ENCODE results near the gene CRLF2. TPM values are rescaled to one million over a fixed set of nuclear protein-coding genes. Genes with fewer than 3 reads are reported as not detected.

The CRLF2 gene
- total and polyA plus RNA-seq, 10 of the 15 experiments (the other 5 are each of a cell fraction or from before 2014, with no cell fraction given) = 2.7 to 7.2 (median 4.5) TPM

GRCh38 chrX:1215123-1215823 lies 2.8 kb upstream of the CRLF2 start:
- intact Hi-C loops (cut with micrococcal nuclease; ENCODE audit: unreplicated experiment) = no loop called here
- ATAC-seq (peak; percentile 61), DNase-seq (ENCODE audit: low read depth, low spot score) (no peak), FAIRE-seq (no peak)
- Histone ChIP-seq H3K4me1 (ENCODE audit: control insufficient read depth, insufficient read depth, low read length) (peaks cover 11% of the 10 kb centered on the region), H4K20me1 (ENCODE audit: control insufficient read depth, insufficient read depth) (no peaks in the 10 kb centered on the region), H3K27ac (ENCODE audit: control insufficient read depth, insufficient read depth) (peak overlapping the region; percentile 11; the same call in 1 of the 2 replicates), H2AFZ (ENCODE audit: control insufficient read depth, low read depth, low read length) (no peak overlapping the region), H3K9me3 (replicated peaks; ENCODE audit: control insufficient read depth, insufficient read depth, low read length) (no peaks in the 10 kb centered on the region; the same call in 2 of the 3 replicates), H3K27me3 (replicated peaks in 1 of 2; ENCODE audit: control insufficient read depth in 2 of 2, insufficient read depth in 2 of 2, low read length in 1 of 2) (no peaks in the 10 kb centered on the region), H3K4me3 (no peak overlapping the region), H3K79me2 (ENCODE audit: control insufficient read depth, insufficient read depth, low read length) (no peaks in the 10 kb centered on the region), H3K9ac (ENCODE audit: control insufficient read depth, insufficient read depth, low read length) (no peak overlapping the region), H3K4me2 (ENCODE audit: control insufficient read depth, insufficient read depth) (peak overlapping the region; percentile 72), H3K36me3 (ENCODE audit: control insufficient read depth in 2 of 2, insufficient read depth in 2 of 2, low read length in 1 of 2) (no peaks in the 10 kb centered on the region)
- ChIA-PET SMC1A (ENCODE audit: uncharacterized antibody, unreplicated experiment) (no interaction called here), RAD21 (ENCODE audit: unreplicated experiment) (no interaction called here), CTCF (no interaction called here), POLR2A (no interaction called here)
- in situ Hi-C loops (cut with MboI) = no loop called here
- 14% methylated on average over 10 of the region's 10 CpGs for WGBS (ENCODE audit: insufficient coverage, insufficient replicate concordance, low lambda C conversion rate, missing lambda C conversion rate)
- no TSS peak for BruUV-seq (replicated peaks)
- TF ChIP-seq NFYB (IDR thresholded peaks at IDR 0.05; ENCODE audit: insufficient read depth, low read depth, low read length) (no peak), SRF (IDR thresholded peaks at IDR 0.05; ENCODE audit: low read depth in 2 of 2, low read length in 2 of 2) (no peak), IRF5 (IDR thresholded peaks at IDR 0.05; ENCODE audit: borderline replicate concordance) (no peak), EP300 (IDR thresholded peaks at IDR 0.05; ENCODE audit: borderline replicate concordance in 1 of 2, control insufficient read depth in 1 of 2, low read depth in 2 of 2, low read length in 2 of 2) (peak; percentile 22 to 44; a peak in 2 of 4 replicates), ZNF687 (IDR thresholded peaks at IDR 0.05) (no peak), ZZZ3 (IDR thresholded peaks at IDR 0.05; ENCODE audit: control insufficient read depth, insufficient read length, low read depth) (no peak), BRCA1 (IDR thresholded peaks at IDR 0.05; ENCODE audit: low read depth, low read length) (no peak), FOXK2 (IDR thresholded peaks at IDR 0.05) (no peak), RCOR1 (conservative IDR thresholded peaks at IDR 0.05; ENCODE audit: low read depth, low read length) (no peak), SPI1 (IDR thresholded peaks at IDR 0.05; ENCODE audit: borderline replicate concordance, insufficient read depth, low read depth, low read length) (peak; percentile 82), SMARCA5 (IDR thresholded peaks at IDR 0.05) (no peak), STAT3 (IDR thresholded peaks at IDR 0.05; ENCODE audit: low read depth, low read length) (no peak), KDM1A (IDR thresholded peaks at IDR 0.05; ENCODE audit: borderline replicate concordance) (no peak), JUND (IDR thresholded peaks at IDR 0.05; ENCODE audit: low read depth, low read length) (no peak), ZBTB33 (IDR thresholded peaks at IDR 0.05) (no peak)
- TF ChIP-seq, protein P1, sequence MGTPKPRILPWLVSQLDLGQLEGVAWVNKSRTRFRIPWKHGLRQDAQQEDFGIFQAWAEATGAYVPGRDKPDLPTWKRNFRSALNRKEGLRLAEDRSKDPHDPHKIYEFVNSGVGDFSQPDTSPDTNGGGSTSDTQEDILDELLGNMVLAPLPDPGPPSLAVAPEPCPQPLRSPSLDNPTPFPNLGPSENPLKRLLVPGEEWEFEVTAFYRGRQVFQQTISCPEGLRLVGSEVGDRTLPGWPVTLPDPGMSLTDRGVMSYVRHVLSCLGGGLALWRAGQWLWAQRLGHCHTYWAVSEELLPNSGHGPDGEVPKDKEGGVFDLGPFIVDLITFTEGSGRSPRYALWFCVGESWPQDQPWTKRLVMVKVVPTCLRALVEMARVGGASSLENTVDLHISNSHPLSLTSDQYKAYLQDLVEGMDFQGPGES (IDR thresholded peaks at IDR 0.05) = no peak

Measured in GM12878 (cell line).